Neural cell (in vitro differentiated cells): ENCODE data around the gene TMCC1. TPM values are rescaled to one million over a fixed set of nuclear protein-coding genes. Genes with fewer than 3 reads are reported as not detected.
A peak's percentile ranks its signal among the peaks of the same experiment; 100 is the strongest.

ENCODE experiments used
- H2AFZ ChIP-seq: fragments of 200-600, 300-800 bp; sonication (generic), shearing (Covaris generic); 2 replicates; pipeline ENCODE4 v1.6.0; 2014; ENCODE audit warnings: low read depth, mild to moderate bottlenecking, antibody characterized with exemption, low read length, moderate library complexity
- H3F3A ChIP-seq: fragments of 200-600 bp; shearing (Covaris generic); 2 replicates; pipeline ENCODE4 v1.6.1; 2016; ENCODE audit warnings: mild to moderate bottlenecking, moderate library complexity, mixed read lengths, antibody characterized with exemption, low read length; ENCODE audit not compliant: insufficient read depth, poor library complexity, severe bottlenecking
- H3K27ac ChIP-seq: fragments of 200-600, 300-800 bp; sonication (generic), shearing (Covaris generic); 2 replicates; pipeline ENCODE4 v1.5.1; 2014; ENCODE audit warnings: mild to moderate bottlenecking, low read length, moderate library complexity
- H3K27me3 ChIP-seq: fragments of 300-800, 200-600 bp; sonication (generic), shearing (Covaris generic); 2 replicates; pipeline ENCODE4 v1.6.0; 2014; ENCODE audit warnings: mild to moderate bottlenecking, low read depth, low read length, moderate library complexity; ENCODE audit not compliant: insufficient read depth
- H3K36me3 ChIP-seq: fragments of 300-800, 200-600 bp; sonication (generic), shearing (Covaris generic); 2 replicates; pipeline ENCODE4 v1.5.1; 2014; ENCODE audit warnings: mild to moderate bottlenecking, antibody characterized with exemption, low read length, moderate library complexity; ENCODE audit not compliant: insufficient read depth
- H3K4me2 ChIP-seq: fragments of 300-800, 200-600 bp; sonication (generic), shearing (Covaris generic); 2 replicates; pipeline ENCODE4 v1.6.0; 2014; ENCODE audit warnings: mild to moderate bottlenecking, low read length
- H3K4me3 ChIP-seq: fragments of 300-800, 200-600 bp; sonication (generic), shearing (Covaris generic); 2 replicates; pipeline ENCODE4 v1.5.1; 2014; ENCODE audit warnings: mild to moderate bottlenecking, low read length, moderate library complexity
- H3K79me2 ChIP-seq: fragments of 200-600 bp; shearing (Covaris generic); replicated peaks from 2 replicates; pipeline ENCODE4 v1.6.0; 2014; ENCODE audit warnings: mild to moderate bottlenecking, low read length, moderate library complexity; ENCODE audit not compliant: insufficient read depth
- H3K9ac ChIP-seq: fragments of 300-800, 200-600 bp; sonication (generic), shearing (Covaris generic); 2 replicates; pipeline ENCODE4 v1.6.1; 2016; ENCODE audit warnings: mild to moderate bottlenecking, low read length, mixed read lengths
- H3K9me2 ChIP-seq: fragments of 200-600 bp; shearing (Covaris generic); 2 replicates; pipeline ENCODE4 v1.6.1; 2016; ENCODE audit warnings: mild to moderate bottlenecking, low read length, mixed read lengths; ENCODE audit not compliant: insufficient read depth
- H3K9me3 ChIP-seq: fragments of 200-600, 300-800 bp; sonication (generic), shearing (Covaris generic); 2 replicates; pipeline ENCODE4 v1.6.1; 2016; ENCODE audit warnings: mild to moderate bottlenecking, mixed run types, low read length, moderate library complexity, mixed read lengths
- H4K20me1 ChIP-seq: fragments of 200-600 bp; shearing (Covaris generic); 2 replicates; pipeline ENCODE4 v1.6.1; 2016; ENCODE audit warnings: mild to moderate bottlenecking, mixed run types; ENCODE audit not compliant: insufficient read depth
- EP300 ChIP-seq: fragments of 450-650 bp; conservative IDR thresholded peaks from 2 replicates; pipeline ENCODE4 v1.6.1; 2014; ENCODE audit warnings: antibody characterized with exemption, mild to moderate bottlenecking, moderate library complexity; ENCODE audit not compliant: poor library complexity, severe bottlenecking
- EZH2 ChIP-seq: fragments of 200-600, 300-800 bp; shearing (Covaris generic), sonication (generic); IDR thresholded peaks from 2 replicates; pipeline ENCODE4 v1.6.1; 2014; ENCODE audit warnings: antibody characterized with exemption, low read length, borderline replicate concordance, mild to moderate bottlenecking; ENCODE audit not compliant: insufficient read depth, poor library complexity, severe bottlenecking
- MXI1 ChIP-seq: fragments of 450-650 bp; conservative IDR thresholded peaks from 2 replicates; pipeline ENCODE4 v1.6.1; 2014; ENCODE audit warnings: antibody characterized with exemption, mild to moderate bottlenecking; ENCODE audit not compliant: poor library complexity, severe bottlenecking
- POLR2AphosphoS5 ChIP-seq: IDR thresholded peaks from 2 replicates; pipeline ENCODE4 v1.6.1; 2012
- RAD21 ChIP-seq: fragments of 450-650 bp; conservative IDR thresholded peaks from 2 replicates; pipeline ENCODE4 v1.6.1; 2014; ENCODE audit warnings: antibody characterized with exemption, mild to moderate bottlenecking, moderate library complexity
- SMC3 ChIP-seq: fragments of 450-650 bp; conservative IDR thresholded peaks from 2 replicates; pipeline ENCODE4 v1.6.1; 2014; ENCODE audit warnings: antibody characterized with exemption, mild to moderate bottlenecking, moderate library complexity; ENCODE audit not compliant: poor library complexity
- TAF1 ChIP-seq: IDR thresholded peaks from 2 replicates; pipeline ENCODE4 v1.6.1; 2012; ENCODE audit warnings: low read depth
- polyA plus RNA-seq: library from polyadenylated mRNA; depleted of rRNA; stranded (reverse); fragments of >200 nt; gene quantifications from 2 replicates; pipeline ENCODE4 v1.2.3, GENCODE V29; 2014
- TF ChIP-seq, protein P1 (sequence below): fragments of 450-650 bp; IDR thresholded peaks from 2 replicates; pipeline ENCODE4 v1.5.1; 2014; ENCODE audit warnings: antibody characterized with exemption, mild to moderate bottlenecking, moderate library complexity; ENCODE audit not compliant: poor library complexity, severe bottlenecking
- TF ChIP-seq, protein P2 (sequence below): IDR thresholded peaks from 2 replicates; pipeline ENCODE4 v1.6.1; 2012; ENCODE audit warnings: borderline replicate concordance

The TMCC1 gene
- polyA plus RNA-seq, 1 donor from 2014 or later = 25.0 TPM

DNA sequence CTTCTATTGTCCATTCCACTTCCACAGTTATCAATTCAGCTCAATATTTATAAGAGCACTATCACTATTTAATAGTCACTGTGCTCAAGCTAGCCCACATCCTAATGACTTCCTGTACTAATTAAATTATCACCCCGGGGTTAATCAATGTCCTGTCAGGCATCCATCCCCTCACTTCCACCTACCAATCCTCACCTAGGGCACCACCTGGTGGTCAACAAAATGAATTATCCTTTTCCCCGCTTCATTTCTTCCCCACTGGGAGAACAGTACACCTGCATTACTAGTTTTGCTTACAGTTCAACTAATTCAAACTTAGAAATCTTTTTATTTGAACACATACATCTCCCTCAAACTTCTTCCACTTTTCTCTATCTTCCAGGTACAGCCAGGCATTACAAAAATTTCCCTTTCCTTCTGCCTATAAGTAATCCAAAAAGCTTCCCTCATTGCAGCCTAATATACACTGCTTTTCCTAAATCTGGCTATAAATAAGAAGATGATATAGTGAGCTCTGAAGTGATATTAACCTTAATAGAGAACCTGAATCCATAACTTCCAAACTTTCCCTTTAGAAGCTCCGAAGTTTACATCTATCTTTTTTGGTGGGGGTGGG lies 68.5 kb downstream of the TMCC1 start:
- Histone ChIP-seq H3F3A (no peaks in the 10 kb centered on the region), H3K9ac (no peak overlapping the region), H3K9me2 (no peaks in the 10 kb centered on the region), H3K4me3 (no peak overlapping the region), H3K36me3 (peaks cover 4% of the 10 kb centered on the region), H3K79me2 (peaks cover 15% of the 10 kb centered on the region), H3K9me3 (no peaks in the 10 kb centered on the region), H3K27me3 (no peaks in the 10 kb centered on the region), H3K27ac (no peak overlapping the region), H3K4me2 (no peak overlapping the region), H2AFZ (no peak overlapping the region), H4K20me1 (no peaks in the 10 kb centered on the region)
- TF ChIP-seq SMC3 (peak; percentile 86), EP300 (no peak), RAD21 (peak; percentile 77)
- TF ChIP-seq, protein P1, sequence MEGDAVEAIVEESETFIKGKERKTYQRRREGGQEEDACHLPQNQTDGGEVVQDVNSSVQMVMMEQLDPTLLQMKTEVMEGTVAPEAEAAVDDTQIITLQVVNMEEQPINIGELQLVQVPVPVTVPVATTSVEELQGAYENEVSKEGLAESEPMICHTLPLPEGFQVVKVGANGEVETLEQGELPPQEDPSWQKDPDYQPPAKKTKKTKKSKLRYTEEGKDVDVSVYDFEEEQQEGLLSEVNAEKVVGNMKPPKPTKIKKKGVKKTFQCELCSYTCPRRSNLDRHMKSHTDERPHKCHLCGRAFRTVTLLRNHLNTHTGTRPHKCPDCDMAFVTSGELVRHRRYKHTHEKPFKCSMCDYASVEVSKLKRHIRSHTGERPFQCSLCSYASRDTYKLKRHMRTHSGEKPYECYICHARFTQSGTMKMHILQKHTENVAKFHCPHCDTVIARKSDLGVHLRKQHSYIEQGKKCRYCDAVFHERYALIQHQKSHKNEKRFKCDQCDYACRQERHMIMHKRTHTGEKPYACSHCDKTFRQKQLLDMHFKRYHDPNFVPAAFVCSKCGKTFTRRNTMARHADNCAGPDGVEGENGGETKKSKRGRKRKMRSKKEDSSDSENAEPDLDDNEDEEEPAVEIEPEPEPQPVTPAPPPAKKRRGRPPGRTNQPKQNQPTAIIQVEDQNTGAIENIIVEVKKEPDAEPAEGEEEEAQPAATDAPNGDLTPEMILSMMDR = peak; percentile 76

DNA sequence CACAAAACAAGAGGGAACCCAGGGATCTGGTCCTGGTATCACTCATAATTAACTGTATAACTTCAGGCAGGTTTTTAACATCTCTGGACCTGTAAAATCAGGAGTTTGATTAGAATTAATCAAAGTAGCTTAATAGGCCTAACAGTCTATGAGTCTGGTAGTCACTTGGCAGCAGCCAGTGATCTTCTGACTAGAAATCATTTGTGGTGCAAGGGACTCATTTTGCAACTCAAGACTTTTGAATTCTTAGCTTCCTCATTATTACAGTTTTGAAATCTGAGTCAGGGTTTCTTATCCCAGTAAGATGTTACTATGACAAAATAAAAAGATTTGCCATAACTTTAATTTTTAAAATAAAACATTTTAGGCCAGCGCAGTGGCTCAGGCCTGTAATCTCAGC lies 70.8 kb downstream of the TMCC1 start:
- Histone ChIP-seq H3K4me3 (no peak overlapping the region), H2AFZ (no peak overlapping the region), H3K27me3 (no peaks in the 10 kb centered on the region), H3K36me3 (peaks cover 4% of the 10 kb centered on the region), H3K79me2 (peaks cover 15% of the 10 kb centered on the region), H3K9me3 (no peaks in the 10 kb centered on the region), H4K20me1 (no peaks in the 10 kb centered on the region), H3K27ac (no peak overlapping the region), H3F3A (no peaks in the 10 kb centered on the region), H3K4me2 (no peak overlapping the region), H3K9me2 (no peaks in the 10 kb centered on the region), H3K9ac (no peak overlapping the region)
- TF ChIP-seq MXI1 = no peak
- TF ChIP-seq TAF1 = no peak
- no peak for TF ChIP-seq SMC3
- TF ChIP-seq, protein P2, sequence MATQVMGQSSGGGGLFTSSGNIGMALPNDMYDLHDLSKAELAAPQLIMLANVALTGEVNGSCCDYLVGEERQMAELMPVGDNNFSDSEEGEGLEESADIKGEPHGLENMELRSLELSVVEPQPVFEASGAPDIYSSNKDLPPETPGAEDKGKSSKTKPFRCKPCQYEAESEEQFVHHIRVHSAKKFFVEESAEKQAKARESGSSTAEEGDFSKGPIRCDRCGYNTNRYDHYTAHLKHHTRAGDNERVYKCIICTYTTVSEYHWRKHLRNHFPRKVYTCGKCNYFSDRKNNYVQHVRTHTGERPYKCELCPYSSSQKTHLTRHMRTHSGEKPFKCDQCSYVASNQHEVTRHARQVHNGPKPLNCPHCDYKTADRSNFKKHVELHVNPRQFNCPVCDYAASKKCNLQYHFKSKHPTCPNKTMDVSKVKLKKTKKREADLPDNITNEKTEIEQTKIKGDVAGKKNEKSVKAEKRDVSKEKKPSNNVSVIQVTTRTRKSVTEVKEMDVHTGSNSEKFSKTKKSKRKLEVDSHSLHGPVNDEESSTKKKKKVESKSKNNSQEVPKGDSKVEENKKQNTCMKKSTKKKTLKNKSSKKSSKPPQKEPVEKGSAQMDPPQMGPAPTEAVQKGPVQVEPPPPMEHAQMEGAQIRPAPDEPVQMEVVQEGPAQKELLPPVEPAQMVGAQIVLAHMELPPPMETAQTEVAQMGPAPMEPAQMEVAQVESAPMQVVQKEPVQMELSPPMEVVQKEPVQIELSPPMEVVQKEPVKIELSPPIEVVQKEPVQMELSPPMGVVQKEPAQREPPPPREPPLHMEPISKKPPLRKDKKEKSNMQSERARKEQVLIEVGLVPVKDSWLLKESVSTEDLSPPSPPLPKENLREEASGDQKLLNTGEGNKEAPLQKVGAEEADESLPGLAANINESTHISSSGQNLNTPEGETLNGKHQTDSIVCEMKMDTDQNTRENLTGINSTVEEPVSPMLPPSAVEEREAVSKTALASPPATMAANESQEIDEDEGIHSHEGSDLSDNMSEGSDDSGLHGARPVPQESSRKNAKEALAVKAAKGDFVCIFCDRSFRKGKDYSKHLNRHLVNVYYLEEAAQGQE = no peak
- TF ChIP-seq RAD21 = no peak
- TF ChIP-seq EP300 = no peak
- no peak for TF ChIP-seq POLR2AphosphoS5

DNA sequence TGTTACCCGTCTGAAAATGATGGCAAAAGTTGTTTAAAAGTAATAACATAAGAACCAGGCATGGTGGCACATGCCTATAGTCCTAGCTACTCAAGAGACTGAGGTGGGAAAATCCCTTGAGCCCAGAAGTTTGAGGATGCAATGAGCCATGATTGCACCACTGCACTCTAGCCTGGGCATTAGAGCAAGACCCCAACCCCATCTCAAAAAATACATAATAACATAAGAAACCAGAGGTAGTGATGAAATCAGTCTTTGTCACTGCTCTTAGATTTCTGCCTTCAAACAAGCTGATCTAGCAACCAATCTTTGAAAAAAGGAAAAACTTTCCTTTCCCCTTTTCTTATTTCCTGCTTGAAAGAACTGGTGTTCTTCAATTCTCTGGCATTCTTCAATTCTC lies 71.3 kb downstream of the TMCC1 start:
- Histone ChIP-seq H3K27me3 (no peaks in the 10 kb centered on the region), H3K9me3 (no peaks in the 10 kb centered on the region), H2AFZ (no peak overlapping the region), H3K4me2 (no peak overlapping the region), H3F3A (no peaks in the 10 kb centered on the region), H3K4me3 (no peak overlapping the region), H4K20me1 (no peaks in the 10 kb centered on the region), H3K79me2 (peaks cover 15% of the 10 kb centered on the region), H3K36me3 (peaks cover 4% of the 10 kb centered on the region), H3K27ac (no peak overlapping the region), H3K9me2 (no peaks in the 10 kb centered on the region), H3K9ac (no peak overlapping the region)
- no peak for TF ChIP-seq POLR2AphosphoS5
- no peak for TF ChIP-seq EZH2
- TF ChIP-seq SMC3 = no peak
- TF ChIP-seq, protein P1 = no peak
- TF ChIP-seq RAD21 = no peak
- TF ChIP-seq TAF1 = no peak
- TF ChIP-seq EP300 = no peak
- no peak for TF ChIP-seq MXI1
- TF ChIP-seq, protein P2 = no peak
